ENCODE data around the gene PHC2.

Gene PHC2

DNA sequence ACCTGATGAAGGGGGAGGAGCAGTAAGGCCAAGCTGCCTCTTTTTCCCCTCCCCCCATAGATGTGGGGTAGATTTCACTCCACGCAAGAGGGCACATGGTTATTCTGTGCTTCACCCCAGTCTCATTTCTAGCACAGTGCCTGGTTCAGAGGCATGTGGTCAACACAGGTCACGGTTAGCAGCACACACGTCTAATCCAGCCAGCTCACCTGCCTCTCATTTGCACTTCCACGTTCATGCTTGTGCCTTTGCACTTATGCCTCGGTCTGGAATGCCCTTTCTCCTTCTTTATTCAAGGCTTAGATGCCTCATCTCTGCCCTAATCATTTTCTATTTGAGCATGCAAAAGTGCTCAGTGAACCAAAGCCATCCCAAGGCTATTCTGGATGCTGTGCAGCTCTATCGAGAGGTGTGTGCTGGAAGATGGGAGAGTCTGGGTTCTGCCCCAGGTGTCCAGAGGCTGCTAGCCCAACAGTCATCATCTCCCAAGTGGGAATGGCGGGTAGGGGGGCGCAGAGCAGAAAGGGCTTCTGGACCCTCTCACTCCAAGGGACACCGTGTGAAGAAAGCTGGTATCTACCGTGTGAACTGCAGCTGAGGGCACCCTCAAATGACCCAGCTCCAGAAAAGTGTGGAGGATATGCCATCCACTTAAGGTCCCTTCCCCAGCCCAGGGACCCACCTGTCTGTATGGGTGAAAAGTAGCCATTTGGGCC, 107.9 kb downstream of the PHC2 start:
- H3K9ac ChIP-seq (ENCODE audit: low read length) = no peak overlapping the region
- H3K9me2 ChIP-seq (replicated peaks; ENCODE audit: insufficient read depth, low read length) = no peaks in the 10 kb centered on the region
- no peak for DNase-seq
- no peak overlapping the region for H3K27ac ChIP-seq (ENCODE audit: low read length)
- H3K27me3 ChIP-seq (replicated peaks; ENCODE audit: insufficient read depth, low read length) = no peaks in the 10 kb centered on the region
- no peaks in the 10 kb centered on the region for H3F3A ChIP-seq (ENCODE audit: insufficient read depth, low read length)
- H4K20me1 ChIP-seq (ENCODE audit: insufficient read depth, low read length) = no peaks in the 10 kb centered on the region
- H3K4me3 ChIP-seq (ENCODE audit: low read length) = no peak overlapping the region
- no peaks in the 10 kb centered on the region for H3K4me1 ChIP-seq (ENCODE audit: low read length)
- no peaks in the 10 kb centered on the region for H3K36me3 ChIP-seq (replicated peaks; ENCODE audit: insufficient read depth, low read length)
- no peaks in the 10 kb centered on the region for H3K9me3 ChIP-seq (replicated peaks; ENCODE audit: insufficient read depth, low read length)
- TF ChIP-seq, protein P1, sequence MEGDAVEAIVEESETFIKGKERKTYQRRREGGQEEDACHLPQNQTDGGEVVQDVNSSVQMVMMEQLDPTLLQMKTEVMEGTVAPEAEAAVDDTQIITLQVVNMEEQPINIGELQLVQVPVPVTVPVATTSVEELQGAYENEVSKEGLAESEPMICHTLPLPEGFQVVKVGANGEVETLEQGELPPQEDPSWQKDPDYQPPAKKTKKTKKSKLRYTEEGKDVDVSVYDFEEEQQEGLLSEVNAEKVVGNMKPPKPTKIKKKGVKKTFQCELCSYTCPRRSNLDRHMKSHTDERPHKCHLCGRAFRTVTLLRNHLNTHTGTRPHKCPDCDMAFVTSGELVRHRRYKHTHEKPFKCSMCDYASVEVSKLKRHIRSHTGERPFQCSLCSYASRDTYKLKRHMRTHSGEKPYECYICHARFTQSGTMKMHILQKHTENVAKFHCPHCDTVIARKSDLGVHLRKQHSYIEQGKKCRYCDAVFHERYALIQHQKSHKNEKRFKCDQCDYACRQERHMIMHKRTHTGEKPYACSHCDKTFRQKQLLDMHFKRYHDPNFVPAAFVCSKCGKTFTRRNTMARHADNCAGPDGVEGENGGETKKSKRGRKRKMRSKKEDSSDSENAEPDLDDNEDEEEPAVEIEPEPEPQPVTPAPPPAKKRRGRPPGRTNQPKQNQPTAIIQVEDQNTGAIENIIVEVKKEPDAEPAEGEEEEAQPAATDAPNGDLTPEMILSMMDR (IDR thresholded peaks at IDR 0.05; ENCODE audit: low read length) = no peak
- TF ChIP-seq EZH2 (optimal IDR thresholded peaks at IDR 0.05; ENCODE audit: low read depth, low read length) (no peak), EZH2phosphoT487 (IDR thresholded peaks at IDR 0.05; ENCODE audit: low read length) (no peak)
- H3K79me2 ChIP-seq (ENCODE audit: low read length) = no peaks in the 10 kb centered on the region
- no peak overlapping the region for H3K4me2 ChIP-seq (ENCODE audit: low read depth, low read length)
- no peak overlapping the region for H2AFZ ChIP-seq (ENCODE audit: low read length)

DNA sequence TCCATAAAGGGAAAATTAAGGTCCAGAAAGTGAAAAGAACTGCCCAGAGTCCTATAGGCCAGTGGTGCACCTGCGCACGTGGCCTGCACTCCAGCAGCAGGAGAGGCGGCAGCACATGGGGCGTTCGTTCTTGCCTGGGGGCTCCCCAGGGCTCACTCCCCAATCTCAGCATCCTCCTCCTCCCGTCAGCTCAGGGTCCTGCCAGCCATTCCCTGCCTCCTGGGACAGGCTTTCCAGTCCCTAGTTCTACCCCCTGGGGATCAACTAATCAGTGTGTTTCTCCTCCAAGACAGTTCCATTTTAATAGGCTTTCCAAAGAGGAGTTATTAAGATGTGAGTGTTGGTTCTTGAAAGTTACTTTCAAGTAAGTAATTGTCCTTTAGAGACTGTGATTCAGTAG, 108.8 kb downstream of the PHC2 start:
- Histone ChIP-seq H3F3A (ENCODE audit: insufficient read depth, low read length) (no peaks in the 10 kb centered on the region), H3K9ac (ENCODE audit: low read length) (no peak overlapping the region), H2AFZ (ENCODE audit: low read length) (no peak overlapping the region), H4K20me1 (ENCODE audit: insufficient read depth, low read length) (no peaks in the 10 kb centered on the region), H3K27me3 (replicated peaks; ENCODE audit: insufficient read depth, low read length) (no peaks in the 10 kb centered on the region), H3K9me3 (replicated peaks; ENCODE audit: insufficient read depth, low read length) (no peaks in the 10 kb centered on the region), H3K4me2 (ENCODE audit: low read depth, low read length) (no peak overlapping the region), H3K4me3 (ENCODE audit: low read length) (no peak overlapping the region), H3K36me3 (replicated peaks; ENCODE audit: insufficient read depth, low read length) (no peaks in the 10 kb centered on the region), H3K9me2 (replicated peaks; ENCODE audit: insufficient read depth, low read length) (no peaks in the 10 kb centered on the region), H3K79me2 (ENCODE audit: low read length) (no peaks in the 10 kb centered on the region), H3K27ac (ENCODE audit: low read length) (no peak overlapping the region), H3K4me1 (ENCODE audit: low read length) (no peaks in the 10 kb centered on the region)
- no peak for DNase-seq
- TF ChIP-seq EZH2phosphoT487 (IDR thresholded peaks at IDR 0.05; ENCODE audit: low read length) = no peak
- TF ChIP-seq EZH2 (optimal IDR thresholded peaks at IDR 0.05; ENCODE audit: low read depth, low read length) = no peak
- TF ChIP-seq, protein P1 (IDR thresholded peaks at IDR 0.05; ENCODE audit: low read length) = no peak

GRCh38 chr1:33321178-33321577, 109.7 kb downstream of the PHC2 start:
- TF ChIP-seq EZH2 (optimal IDR thresholded peaks at IDR 0.05; ENCODE audit: low read depth, low read length) (no peak), EZH2phosphoT487 (IDR thresholded peaks at IDR 0.05; ENCODE audit: low read length) (no peak)
- Histone ChIP-seq H3K79me2 (ENCODE audit: low read length) (no peaks in the 10 kb centered on the region), H3K9ac (ENCODE audit: low read length) (no peak overlapping the region)

DNA sequence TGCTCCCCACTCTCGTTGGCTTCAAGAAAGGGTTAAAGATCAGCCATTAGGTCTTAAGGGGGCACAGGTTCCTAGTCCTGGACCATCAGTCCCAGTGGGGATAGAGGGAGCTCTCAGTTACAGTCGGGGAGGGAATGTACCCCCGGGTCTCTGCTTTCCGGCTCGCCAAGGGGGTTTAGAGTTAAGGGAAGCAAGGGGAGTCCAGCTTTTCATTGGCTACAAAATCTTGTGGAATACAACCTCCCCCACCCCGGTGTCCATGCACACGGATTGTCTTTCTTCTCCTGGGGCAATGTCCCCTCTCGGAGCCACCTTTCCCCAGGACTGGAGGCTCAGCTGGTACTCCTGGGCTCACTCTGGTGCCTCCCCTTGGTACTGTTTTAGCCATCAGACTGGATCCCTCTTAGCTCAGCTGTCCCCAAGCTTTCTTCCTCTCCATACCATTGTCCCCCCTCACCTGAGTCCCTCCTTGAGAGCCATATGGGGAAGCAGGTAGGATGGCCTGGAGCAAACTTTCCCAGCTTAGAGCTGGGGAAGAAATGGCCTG, 110.2 kb downstream of the PHC2 start, which contains the start of gene A3GALT2:
TSS of gene A3GALT2 (minus strand) at position 480 of the 547 bp plus-strand sequence. CDS start at position 480, 0 bp downstream.
- Histone ChIP-seq H3K4me2 (ENCODE audit: low read depth, low read length) (no peak within 1 kb of the TSS), H3K36me3 (replicated peaks; ENCODE audit: insufficient read depth, low read length) (no peaks in the 10 kb centered on the region), H3K9ac (ENCODE audit: low read length) (no peak within 1 kb of the TSS), H3K4me3 (ENCODE audit: low read length) (no peak within 1 kb of the TSS), H3K79me2 (ENCODE audit: low read length) (no peaks in the 10 kb centered on the region), H3K4me1 (ENCODE audit: low read length) (no peaks in the 10 kb centered on the region), H3K27me3 (replicated peaks; ENCODE audit: insufficient read depth, low read length) (no peaks in the 10 kb centered on the region), H4K20me1 (ENCODE audit: insufficient read depth, low read length) (no peaks in the 10 kb centered on the region), H3F3A (ENCODE audit: insufficient read depth, low read length) (no peaks in the 10 kb centered on the region), H3K27ac (ENCODE audit: low read length) (no peak within 1 kb of the TSS), H2AFZ (ENCODE audit: low read length) (no peak within 1 kb of the TSS), H3K9me2 (replicated peaks; ENCODE audit: insufficient read depth, low read length) (no peaks in the 10 kb centered on the region), H3K9me3 (replicated peaks; ENCODE audit: insufficient read depth, low read length) (no peaks in the 10 kb centered on the region)
- no peak for DNase-seq
- TF ChIP-seq EZH2phosphoT487 (IDR thresholded peaks at IDR 0.05; ENCODE audit: low read length) (no peak), EZH2 (optimal IDR thresholded peaks at IDR 0.05; ENCODE audit: low read depth, low read length) (no peak)
- TF ChIP-seq, protein P1 (IDR thresholded peaks at IDR 0.05; ENCODE audit: low read length) = no peak

More at GRCh38 chr1:33321178-33321577, 109.7 kb downstream of the PHC2 start:
- no peak for DNase-seq
- no peaks in the 10 kb centered on the region for H3K4me1 ChIP-seq (ENCODE audit: low read length)
- no peaks in the 10 kb centered on the region for H3K9me2 ChIP-seq (replicated peaks; ENCODE audit: insufficient read depth, low read length)
- no peak overlapping the region for H3K4me2 ChIP-seq (ENCODE audit: low read depth, low read length)
- H4K20me1 ChIP-seq (ENCODE audit: insufficient read depth, low read length) = no peaks in the 10 kb centered on the region
- H3K27me3 ChIP-seq (replicated peaks; ENCODE audit: insufficient read depth, low read length) = no peaks in the 10 kb centered on the region
- no peaks in the 10 kb centered on the region for H3K9me3 ChIP-seq (replicated peaks; ENCODE audit: insufficient read depth, low read length)
- H2AFZ ChIP-seq (ENCODE audit: low read length) = no peak overlapping the region
- H3F3A ChIP-seq (ENCODE audit: insufficient read depth, low read length) = no peaks in the 10 kb centered on the region
- no peaks in the 10 kb centered on the region for H3K36me3 ChIP-seq (replicated peaks; ENCODE audit: insufficient read depth, low read length)
- no peak overlapping the region for H3K4me3 ChIP-seq (ENCODE audit: low read length)
- no peak overlapping the region for H3K27ac ChIP-seq (ENCODE audit: low read length)
